NCI-H2107 (cell line): ENCODE results near the gene DUOXA1.
"Not testable (repeated sequence)": the region's sequence is repeated elsewhere in the genome, so short reads cannot be mapped to it uniquely, and the experiment has no call there.

ENCODE experiments used
- DNase-seq: peaks from one replicate; lab custom pipeline; 2025; lab: John Stamatoyannopoulos, UW

DUOXA1 gene

GRCh38 chr15:45089712-45090373 is 39.8 kb downstream of the DUOXA1 start:
- DNase-seq = no peak

DNA sequence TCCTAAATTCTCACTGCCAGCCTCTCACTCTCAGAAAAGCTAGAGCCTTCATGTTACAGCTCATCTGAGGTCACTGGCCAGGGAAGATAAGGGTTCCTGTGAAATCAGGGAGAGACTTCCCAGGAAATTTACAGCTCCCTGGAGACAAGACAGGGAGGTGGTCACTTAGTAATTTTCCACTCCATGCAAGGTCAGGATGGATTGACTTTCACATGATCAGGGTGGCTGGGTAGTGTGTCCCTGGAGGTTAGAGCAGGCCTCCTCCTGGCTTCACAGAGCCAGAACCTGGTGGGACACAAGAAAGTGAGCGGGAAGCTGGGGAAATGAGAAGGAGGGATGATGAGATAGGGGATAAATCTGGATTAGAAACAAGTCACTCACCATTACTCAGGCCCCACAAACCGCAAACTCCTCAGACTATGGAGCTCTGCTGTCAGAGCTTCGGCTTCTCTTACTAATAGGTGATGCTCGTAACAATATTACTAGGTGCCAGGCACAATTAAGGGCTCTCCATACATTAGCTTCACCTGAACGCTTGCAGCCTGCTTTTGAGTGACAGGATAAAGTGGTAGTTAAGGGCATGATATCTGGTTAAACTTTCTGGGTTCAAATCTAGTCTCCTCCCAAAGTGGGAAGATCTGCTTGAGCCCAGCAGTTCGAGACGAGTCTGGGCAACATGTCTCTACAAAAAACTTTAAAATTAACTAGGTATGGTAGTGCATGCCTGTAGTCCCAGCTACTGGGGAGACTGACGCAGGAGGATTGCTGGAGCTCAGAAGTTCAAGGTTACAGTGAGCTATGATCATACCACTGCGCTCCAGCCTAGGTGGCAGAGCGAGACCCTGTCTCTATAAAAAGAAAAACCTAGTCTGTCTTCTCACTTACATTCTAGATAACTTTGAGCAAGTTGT is 40.6 kb downstream of the DUOXA1 start:
- DNase-seq = no peak

GRCh38 chr15:45087513-45087912 is 42.2 kb downstream of the DUOXA1 start:
- DNase-seq = no peak

DNA sequence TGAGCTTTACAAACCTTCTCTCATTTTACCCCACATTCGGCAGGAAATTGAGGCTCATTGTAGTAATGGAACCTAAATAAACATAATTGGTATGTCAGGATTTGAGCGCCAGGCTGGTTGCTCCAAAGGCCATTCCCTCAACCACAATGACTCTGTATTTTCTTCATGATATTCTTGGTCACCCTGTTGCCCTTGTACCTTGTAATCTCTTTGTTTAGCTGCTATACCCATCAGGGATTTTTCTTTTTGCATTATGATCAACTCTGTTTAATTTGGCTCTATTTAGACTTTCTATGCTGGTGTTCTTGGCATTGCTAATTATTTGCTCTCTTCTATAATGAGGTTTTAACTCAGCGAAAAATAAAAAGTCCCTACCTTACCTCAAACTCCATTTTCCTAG is 45.5 kb downstream of the DUOXA1 start:
- DNase-seq = no peak

- DNase-seq = no peak
Measured at GRCh38 chr15:45083223-45083622, 46.5 kb downstream of the DUOXA1 start.

GRCh38 chr15:45082412-45082811 is 47.3 kb downstream of the DUOXA1 start:
- DNase-seq = not testable (repeated sequence)

DNA sequence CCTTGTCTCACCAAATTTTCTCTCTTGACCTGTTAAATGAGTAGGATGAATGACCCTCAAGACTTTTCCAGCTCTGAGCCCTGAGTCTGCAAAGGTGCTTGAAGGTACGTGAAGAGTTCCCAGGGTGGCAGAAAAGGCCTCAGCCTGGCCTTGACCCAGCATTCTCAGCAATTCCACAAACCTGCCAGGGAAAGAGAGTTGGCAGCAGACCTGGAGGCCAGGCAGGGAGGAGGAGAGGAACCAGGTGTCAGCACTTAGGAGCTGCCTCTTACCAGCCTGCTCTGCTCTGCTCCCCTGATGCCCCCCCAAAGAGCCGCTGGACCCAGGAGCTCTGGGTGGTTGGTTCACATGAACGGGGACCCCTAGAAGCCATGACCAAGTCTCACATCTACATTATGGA is 49.1 kb downstream of the DUOXA1 start:
- DNase-seq = not testable (repeated sequence)

- DNase-seq = not testable (repeated sequence)
Measured at GRCh38 chr15:45079628-45080246, 49.9 kb downstream of the DUOXA1 start.

GRCh38 chr15:45079201-45079600 is 50.5 kb downstream of the DUOXA1 start:
- not testable (repeated sequence) for DNase-seq

GRCh38 chr15:45077391-45077790 is 52.3 kb downstream of the DUOXA1 start:
- not testable (repeated sequence) for DNase-seq

DNA sequence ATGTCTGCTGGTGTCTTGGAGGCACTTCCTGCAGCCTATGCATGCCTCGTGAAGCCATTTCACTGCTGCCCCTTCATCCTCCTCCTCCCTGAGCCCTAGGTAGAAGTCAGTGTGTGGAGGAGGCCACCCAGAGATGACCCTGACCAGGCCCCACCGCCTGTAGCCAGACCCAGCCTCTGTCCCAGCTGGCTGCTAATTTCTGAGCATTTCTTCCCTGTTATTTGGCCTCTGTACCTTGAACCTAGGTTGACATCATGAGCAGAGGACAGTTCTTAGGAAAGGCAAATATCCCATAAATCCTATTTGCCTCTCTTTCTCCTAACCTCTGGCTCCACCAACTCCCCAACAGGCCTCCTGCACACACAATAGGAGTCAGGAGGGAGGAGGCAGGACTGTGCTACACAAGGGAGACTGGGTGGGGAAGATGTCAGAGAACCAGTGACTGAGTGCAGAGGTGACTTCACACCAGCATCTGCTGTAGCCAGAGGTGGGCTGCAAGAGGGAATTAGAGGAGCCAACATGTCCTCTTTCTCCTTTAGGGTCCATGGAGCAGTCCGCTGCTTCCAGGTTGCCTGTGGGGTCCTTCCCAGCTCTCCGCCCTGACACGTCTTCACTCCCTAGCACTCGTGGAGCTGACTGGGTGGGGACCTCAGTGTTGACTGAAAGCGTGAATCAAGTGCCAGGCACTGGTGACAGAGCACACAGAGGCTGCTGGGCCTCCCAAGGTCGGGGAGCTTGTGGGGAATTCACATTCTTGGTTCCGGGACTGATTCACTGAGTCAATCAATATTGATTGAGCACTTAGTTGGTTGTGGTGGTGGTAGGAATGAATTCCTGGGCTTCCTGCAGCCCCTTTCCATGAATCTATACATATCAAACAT is 54.0 kb downstream of the DUOXA1 start:
- not testable (repeated sequence) for DNase-seq

- DNase-seq = not testable (repeated sequence)
Measured at GRCh38 chr15:45073602-45074001, 56.1 kb downstream of the DUOXA1 start.

- DNase-seq = not testable (repeated sequence)
Measured at GRCh38 chr15:45069942-45070360, 59.7 kb downstream of the DUOXA1 start.
